HG03565 (cell line): ENCODE results near the gene COBL.
"Not testable (repeated sequence)": the region's sequence is repeated elsewhere in the genome, so short reads cannot be mapped to it uniquely, and the experiment has no call there.

Experiments used
- ATAC-seq: cut with Tn5 transposase; IDR thresholded peaks from one replicate; pipeline ENCODE4 v1.9.1; 2021; ENCODE audit warnings: mild to moderate bottlenecking, moderate library complexity; ENCODE audit not compliant: unreplicated experiment

COBL gene

GRCh38 chr7:51213618-51214017 is 103.0 kb downstream of the COBL start:
- no peak for ATAC-seq

GRCh38 chr7:51210766-51211165 is 105.8 kb downstream of the COBL start:
- no peak for ATAC-seq

DNA sequence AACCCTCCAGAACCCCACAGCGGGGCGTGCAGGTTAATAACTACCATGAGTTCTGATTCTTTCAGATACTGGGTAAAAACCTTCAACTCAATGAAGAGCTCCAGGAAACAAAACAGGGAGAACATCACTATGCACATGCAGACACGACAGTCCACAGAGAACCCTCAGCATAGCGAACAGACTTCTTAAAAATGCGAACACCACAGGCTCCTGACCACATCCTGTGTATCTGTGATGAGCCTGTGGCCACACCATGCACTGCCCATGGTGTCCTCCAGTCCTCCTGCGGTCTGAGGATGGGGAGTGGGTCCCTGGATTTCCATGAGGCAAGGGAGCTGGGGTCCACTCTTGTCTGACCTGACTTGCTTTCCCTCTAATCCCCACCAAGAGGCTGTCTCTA is 107.2 kb downstream of the COBL start:
- ATAC-seq: no peak

GRCh38 chr7:51208125-51208524 is 108.5 kb downstream of the COBL start:
- not testable (repeated sequence) for ATAC-seq

DNA sequence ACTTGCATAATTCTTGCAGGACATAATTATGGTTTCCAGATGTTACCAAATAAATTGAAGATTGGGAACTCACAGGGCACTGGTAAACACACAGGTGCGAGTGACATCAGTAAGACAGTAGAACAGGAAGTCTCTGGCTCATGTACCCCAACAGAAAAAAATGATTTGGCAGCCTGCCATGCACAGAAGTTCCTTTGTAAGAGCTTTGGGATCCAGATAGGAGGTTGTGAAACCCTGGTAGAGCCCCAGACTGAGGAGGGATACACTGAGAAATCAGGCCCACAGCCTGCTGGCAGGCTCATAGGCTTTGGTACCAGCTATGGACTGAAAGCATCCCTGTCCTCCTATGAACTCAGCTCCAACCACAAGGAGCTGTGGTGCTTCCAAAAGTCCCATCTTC is 118.0 kb downstream of the COBL start:
- ATAC-seq: no peak

GRCh38 chr7:51190969-51191368 is 125.6 kb downstream of the COBL start:
- ATAC-seq: no peak

- ATAC-seq: no peak
These were observed 126.8 kb downstream of the COBL start for GRCh38 chr7:51189777-51190176.

DNA sequence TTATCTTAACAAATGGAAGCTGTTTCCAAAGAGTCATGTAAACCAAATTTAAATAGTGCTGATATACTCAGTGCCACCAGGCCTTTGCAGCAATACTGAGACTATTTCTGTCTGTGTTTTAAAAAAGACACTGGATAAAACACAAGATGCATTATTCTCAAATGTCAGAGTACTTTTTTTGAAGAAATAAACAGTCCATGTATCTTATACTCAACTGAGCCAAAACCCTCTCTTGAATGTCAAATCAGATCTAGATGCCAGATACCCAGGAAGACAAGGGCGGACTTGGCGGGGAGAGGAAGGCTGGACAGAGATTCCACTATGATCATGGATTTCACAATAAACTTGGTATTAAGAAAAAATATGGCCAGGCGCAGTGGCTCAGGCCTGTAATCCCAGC is 127.6 kb downstream of the COBL start:
- no peak for ATAC-seq

- no peak for ATAC-seq
These were observed 128.7 kb downstream of the COBL start for GRCh38 chr7:51187941-51188340.

DNA sequence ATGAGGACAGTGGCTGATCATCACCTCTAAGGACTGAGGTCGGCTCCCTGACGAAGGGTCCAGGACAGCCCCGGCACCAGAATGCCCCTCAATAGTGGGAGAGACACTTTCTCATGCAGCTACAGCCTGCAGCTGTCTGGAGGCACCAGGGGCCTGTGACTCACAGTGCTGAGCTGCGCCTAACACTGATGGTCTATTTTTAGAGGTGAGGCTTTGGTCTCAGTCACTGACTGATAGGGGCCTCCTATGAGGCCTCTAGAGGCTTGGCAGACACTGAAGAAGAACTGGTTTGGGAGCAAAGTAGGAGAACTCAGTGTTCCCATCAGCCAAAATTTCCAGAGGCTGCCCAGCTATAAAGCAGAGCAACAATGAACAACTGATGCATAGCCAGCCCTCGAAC is 130.1 kb downstream of the COBL start:
- no peak for ATAC-seq

DNA sequence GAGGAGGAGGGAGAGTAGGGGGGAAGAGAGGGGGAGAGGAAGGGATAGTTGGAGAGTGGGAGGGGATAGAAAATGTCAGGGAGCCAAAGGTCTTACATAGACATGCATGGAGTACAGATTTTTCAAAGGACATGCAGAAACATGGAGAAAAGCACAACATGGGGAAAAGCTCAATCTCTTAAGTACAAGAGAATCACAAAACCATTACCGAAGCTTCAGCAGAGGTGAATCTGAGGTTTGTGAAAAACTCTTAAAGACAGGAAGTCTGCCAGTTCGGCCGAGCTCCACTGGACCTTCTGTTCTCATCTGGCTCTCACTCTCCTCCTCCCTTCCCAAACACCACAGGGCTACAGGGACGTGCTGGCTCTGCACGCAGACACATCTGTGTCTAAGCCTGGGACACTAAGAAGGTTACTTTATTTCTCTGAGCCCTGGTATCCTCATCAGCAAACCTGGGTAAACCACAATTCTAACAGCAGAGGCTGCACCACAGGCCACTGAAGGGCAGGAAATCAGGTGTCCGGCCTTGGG is 133.9 kb downstream of the COBL start:
- ATAC-seq: no peak

GRCh38 chr7:51180092-51180491 is 136.5 kb downstream of the COBL start:
- ATAC-seq: no peak

DNA sequence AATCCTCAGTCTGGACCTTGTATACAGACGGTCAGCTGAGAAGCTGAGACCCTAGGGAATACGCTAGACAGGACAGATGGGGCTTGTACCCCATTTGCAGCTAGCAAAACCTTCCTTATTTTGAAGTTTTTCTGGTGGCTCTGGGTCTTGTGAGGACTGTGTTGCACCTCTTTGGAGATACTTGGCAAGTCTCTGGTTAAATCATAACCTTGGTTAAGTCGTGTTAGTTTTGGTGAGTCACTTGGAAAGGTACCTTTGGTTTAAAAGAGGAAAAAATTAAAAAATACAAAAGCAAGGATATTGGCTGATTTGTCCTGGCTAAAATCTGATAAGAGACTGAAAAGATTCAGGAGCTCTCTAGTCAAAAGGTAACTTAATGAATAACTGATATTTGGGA is 140.6 kb downstream of the COBL start:
- no peak for ATAC-seq

DNA sequence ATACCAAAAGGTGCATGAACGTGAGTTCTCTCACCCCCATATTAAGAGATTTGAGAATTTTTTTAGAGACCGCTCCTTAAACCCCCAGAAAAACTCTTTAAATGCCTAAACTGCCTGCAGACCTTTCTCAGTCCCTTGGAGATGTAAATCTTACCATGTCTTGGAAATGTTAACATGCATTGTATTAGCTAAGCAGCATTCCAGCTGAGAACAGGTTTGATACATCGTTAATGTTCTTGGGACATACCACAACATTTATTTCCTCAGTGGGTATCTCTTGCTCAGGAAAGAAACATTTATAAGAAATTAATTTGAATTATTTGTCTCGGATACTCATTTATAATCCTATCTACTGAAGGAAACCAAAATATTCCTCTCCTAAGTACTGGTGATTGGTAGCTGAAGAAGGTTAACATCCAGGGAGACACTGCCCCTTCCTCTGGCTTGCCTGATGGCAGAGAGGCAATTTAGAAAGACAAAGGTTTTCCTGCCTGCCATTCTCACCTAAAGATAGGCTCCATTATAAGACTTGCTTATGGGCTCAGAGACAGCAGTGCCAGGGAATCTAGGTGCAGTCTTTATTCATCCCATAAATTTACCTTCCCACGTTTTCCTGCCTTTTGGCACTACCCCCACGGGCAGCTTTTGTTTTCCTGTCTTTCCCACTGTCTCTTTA is 141.2 kb downstream of the COBL start:
- ATAC-seq: no peak

DNA sequence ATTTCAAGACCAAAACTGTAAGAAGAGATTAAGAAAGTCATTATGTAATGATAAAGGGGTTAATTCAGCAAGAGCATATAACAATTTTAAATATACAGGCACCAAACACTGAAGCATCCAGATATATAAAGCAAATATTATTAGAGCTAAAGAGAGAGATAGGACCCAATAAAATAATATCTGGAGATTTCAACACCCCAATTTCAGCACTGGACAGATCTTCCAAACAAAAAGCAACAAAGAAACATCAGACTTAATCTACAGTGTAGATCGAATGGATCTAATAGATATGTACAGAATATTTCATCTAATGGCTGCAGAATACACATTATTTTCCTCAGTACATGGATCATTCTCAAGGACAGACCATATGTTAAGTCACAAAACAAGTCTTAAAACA is 151.3 kb downstream of the COBL start:
- no peak for ATAC-seq

DNA sequence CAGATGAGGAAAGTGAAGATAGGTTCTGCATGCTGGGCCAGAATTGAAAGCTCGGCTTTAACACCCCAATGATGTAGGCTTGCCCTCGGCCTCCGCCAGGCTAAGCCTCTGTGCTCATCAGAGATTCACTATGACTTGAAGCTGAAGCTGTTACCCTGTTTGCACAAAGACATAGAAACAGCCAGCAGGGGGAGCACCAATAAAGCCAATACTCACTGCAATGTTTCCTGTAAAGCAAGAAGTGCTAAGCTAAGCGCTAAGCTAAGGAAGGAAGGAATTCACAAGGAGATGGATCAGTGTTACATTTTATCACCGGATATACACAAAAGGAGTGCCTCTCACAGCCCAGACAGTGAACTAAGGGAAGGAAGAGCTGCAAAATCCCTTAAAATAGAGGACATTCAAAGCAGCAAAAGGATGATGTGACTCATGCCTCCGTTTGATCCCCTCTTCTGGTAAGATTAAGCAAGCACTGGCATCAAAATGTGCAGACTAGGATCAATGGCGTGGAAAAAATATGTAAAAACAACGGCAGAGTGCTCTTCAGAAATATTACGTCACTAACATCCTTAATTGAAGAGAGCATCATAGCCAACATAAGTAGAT is 153.8 kb downstream of the COBL start:
- ATAC-seq: peak; percentile 97

GRCh38 chr7:51161937-51162336 is 154.7 kb downstream of the COBL start:
- no peak for ATAC-seq

- ATAC-seq: no peak
These were observed 155.5 kb downstream of the COBL start for GRCh38 chr7:51160990-51161615.

DNA sequence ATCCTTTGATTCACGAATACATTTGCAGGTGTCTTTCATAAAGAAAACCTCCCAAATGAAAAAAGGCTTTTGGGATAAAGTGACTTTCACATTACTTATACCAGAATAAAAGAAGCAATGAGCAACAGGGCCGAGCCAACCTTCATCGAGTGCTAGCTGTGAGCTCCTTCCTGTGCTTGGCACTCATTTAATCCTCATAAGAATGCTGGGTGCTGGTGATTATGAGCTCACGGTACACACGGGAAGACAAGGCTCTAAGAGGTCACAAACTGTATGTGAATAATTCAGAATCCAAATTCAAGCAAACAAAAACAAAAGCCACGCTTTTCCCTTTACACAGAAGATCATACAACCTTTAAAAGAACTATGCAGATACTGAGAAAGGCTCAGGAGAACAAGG is 156.2 kb downstream of the COBL start:
- ATAC-seq: no peak

DNA sequence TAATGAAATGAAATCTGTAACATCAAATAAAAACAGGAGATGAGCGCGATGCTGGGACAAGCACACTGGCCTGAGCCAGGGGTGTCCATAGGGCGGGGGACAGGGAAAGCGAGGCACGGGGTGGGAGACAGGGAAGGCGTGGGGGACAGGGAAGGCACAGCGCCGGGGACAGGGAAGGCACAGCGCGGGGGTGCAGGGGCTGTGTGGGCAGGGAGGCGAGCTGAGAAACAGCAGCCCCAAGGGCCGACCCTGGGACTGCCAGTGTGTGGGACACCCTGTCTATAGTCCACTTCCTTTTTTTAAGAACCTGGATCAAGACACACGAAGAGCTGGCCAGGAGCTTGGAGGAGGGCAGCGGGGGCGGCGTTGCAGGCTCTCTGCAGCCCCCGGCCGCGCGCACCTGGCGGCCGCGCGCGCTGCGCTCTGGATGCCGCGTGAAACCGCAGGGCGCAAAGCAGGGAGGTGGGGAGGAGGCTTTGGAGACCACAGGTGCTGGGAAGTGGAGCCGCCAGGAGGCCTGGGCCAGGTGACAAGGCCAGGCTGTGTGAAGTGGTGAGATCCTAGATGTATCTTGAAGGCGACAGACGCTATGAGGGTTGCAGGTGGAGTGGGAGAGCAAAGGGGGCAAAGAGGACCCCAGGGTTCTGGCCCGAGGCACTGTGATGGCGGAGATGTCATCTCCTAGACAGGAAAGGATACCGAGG is 157.7 kb downstream of the COBL start:
- no peak for ATAC-seq

- no peak for ATAC-seq
These were observed 158.4 kb downstream of the COBL start for GRCh38 chr7:51158211-51158610.

GRCh38 chr7:51154201-51154600 is 162.4 kb downstream of the COBL start:
- ATAC-seq: no peak
